GM21423 (cell line): ENCODE results near the gene FCHO1.

Experiments
- ATAC-seq: cut with Tn5 transposase; IDR thresholded peaks from one replicate; pipeline ENCODE4 v1.9.1; 2021; ENCODE audit warnings: mild to moderate bottlenecking, moderate library complexity; ENCODE audit not compliant: unreplicated experiment

The FCHO1 gene

GRCh38 chr19:17824339-17824738, 73.1 kb downstream of the FCHO1 start:
- ATAC-seq, result no peak

GRCh38 chr19:17826508-17827056, 75.3 kb downstream of the FCHO1 start:
- ATAC-seq, result no peak

GRCh38 chr19:17829855-17830566, 78.7 kb downstream of the FCHO1 start:
- no peak for ATAC-seq

- no peak for ATAC-seq
Measured at GRCh38 chr19:17830567-17831418, 79.5 kb downstream of the FCHO1 start.

- ATAC-seq, result no peak
Measured at GRCh38 chr19:17831419-17831888, 80.2 kb downstream of the FCHO1 start.

GRCh38 chr19:17832443-17833208, 81.3 kb downstream of the FCHO1 start:
- ATAC-seq, result no peak

GRCh38 chr19:17834350-17835181, 83.3 kb downstream of the FCHO1 start:
- ATAC-seq, result no peak

GRCh38 chr19:17835182-17836006, 84.1 kb downstream of the FCHO1 start:
- ATAC-seq, result no peak

GRCh38 chr19:17836530-17836929, 85.3 kb downstream of the FCHO1 start:
- no peak for ATAC-seq

GRCh38 chr19:17837972-17838371, 86.7 kb downstream of the FCHO1 start:
- ATAC-seq, result no peak
